ENCODE measurements around the gene ITGAE.
"Not testable (repeated sequence)": the region's sequence is repeated elsewhere in the genome, so short reads cannot be mapped to it uniquely, and the experiment has no call there.

The ITGAE gene

GRCh38 chr17:3728099-3728498 lies 72.9 kb downstream of the ITGAE start:
- not testable (repeated sequence) for DNase-seq (ENCODE audit: low spot score)

GRCh38 chr17:3727041-3727440 lies 73.9 kb downstream of the ITGAE start:
- no peak for DNase-seq (ENCODE audit: low spot score)

- no peak for DNase-seq (ENCODE audit: low spot score)
These were observed 76.5 kb downstream of the ITGAE start for GRCh38 chr17:3724378-3725077.

GRCh38 chr17:3723556-3724377 lies 77.2 kb downstream of the ITGAE start, which contains the start of gene HASPIN:
Gene HASPIN (plus strand): TSS chr17:3723903. CDS start chr17:3723936, 33 bp downstream.
- DNase-seq (ENCODE audit: low spot score): peak; percentile 98

- DNase-seq (ENCODE audit: low spot score): no peak
These were observed 77.8 kb downstream of the ITGAE start for GRCh38 chr17:3723188-3723555.

- no peak for DNase-seq (ENCODE audit: low spot score)
These were observed 78.3 kb downstream of the ITGAE start for GRCh38 chr17:3722716-3723115.

GRCh38 chr17:3719265-3719664 lies 81.7 kb downstream of the ITGAE start:
- no peak for DNase-seq (ENCODE audit: low spot score)

- no peak for DNase-seq (ENCODE audit: low spot score)
These were observed 82.8 kb downstream of the ITGAE start for GRCh38 chr17:3718201-3718600.

- DNase-seq (ENCODE audit: low spot score): no peak
These were observed 85.7 kb downstream of the ITGAE start for GRCh38 chr17:3715296-3715695.

GRCh38 chr17:3712811-3713463 lies 88.1 kb downstream of the ITGAE start:
- DNase-seq (ENCODE audit: low spot score): no peak

GRCh38 chr17:3710951-3711383 lies 90.0 kb downstream of the ITGAE start:
- DNase-seq (ENCODE audit: low spot score): no peak

- DNase-seq (ENCODE audit: low spot score): no peak
These were observed 92.6 kb downstream of the ITGAE start for GRCh38 chr17:3708366-3708765.

GRCh38 chr17:3705718-3705984 lies 95.3 kb downstream of the ITGAE start:
- not testable (repeated sequence) for DNase-seq (ENCODE audit: low spot score)

GRCh38 chr17:3704931-3705717 lies 95.9 kb downstream of the ITGAE start:
- no peak for DNase-seq (ENCODE audit: low spot score)

GRCh38 chr17:3702041-3702539 lies 98.9 kb downstream of the ITGAE start:
- not testable (repeated sequence) for DNase-seq (ENCODE audit: low spot score)

- DNase-seq (ENCODE audit: low spot score): no peak
These were observed 101.0 kb downstream of the ITGAE start for GRCh38 chr17:3699951-3700350.

GRCh38 chr17:3698139-3698538 lies 102.8 kb downstream of the ITGAE start:
- DNase-seq (ENCODE audit: low spot score): no peak

GRCh38 chr17:3697103-3697476 lies 103.9 kb downstream of the ITGAE start:
- no peak for DNase-seq (ENCODE audit: low spot score)

GRCh38 chr17:3695723-3696411 lies 105.1 kb downstream of the ITGAE start, which contains the start of gene P2RX5:
Gene P2RX5 (minus strand): TSS chr17:3696155. CDS start chr17:3696005, 150 bp downstream.
- DNase-seq (ENCODE audit: low spot score): no peak

GRCh38 chr17:3695129-3695722 lies 105.8 kb downstream of the ITGAE start:
- DNase-seq (ENCODE audit: low spot score): no peak

- DNase-seq (ENCODE audit: low spot score): no peak
These were observed 107.2 kb downstream of the ITGAE start for GRCh38 chr17:3693829-3694231.

All from hepatic stellate cell (primary cell).